GM10847 (cell line): ENCODE data around the gene PRKD2.

Experiments used
- POLR2A ChIP-seq: IDR thresholded peaks from 2 replicates; pipeline ENCODE4 v1.6.1; 2011; ENCODE audit not compliant: insufficient read length; ENCODE audit errors: extremely low read depth

The PRKD2 gene

DNA sequence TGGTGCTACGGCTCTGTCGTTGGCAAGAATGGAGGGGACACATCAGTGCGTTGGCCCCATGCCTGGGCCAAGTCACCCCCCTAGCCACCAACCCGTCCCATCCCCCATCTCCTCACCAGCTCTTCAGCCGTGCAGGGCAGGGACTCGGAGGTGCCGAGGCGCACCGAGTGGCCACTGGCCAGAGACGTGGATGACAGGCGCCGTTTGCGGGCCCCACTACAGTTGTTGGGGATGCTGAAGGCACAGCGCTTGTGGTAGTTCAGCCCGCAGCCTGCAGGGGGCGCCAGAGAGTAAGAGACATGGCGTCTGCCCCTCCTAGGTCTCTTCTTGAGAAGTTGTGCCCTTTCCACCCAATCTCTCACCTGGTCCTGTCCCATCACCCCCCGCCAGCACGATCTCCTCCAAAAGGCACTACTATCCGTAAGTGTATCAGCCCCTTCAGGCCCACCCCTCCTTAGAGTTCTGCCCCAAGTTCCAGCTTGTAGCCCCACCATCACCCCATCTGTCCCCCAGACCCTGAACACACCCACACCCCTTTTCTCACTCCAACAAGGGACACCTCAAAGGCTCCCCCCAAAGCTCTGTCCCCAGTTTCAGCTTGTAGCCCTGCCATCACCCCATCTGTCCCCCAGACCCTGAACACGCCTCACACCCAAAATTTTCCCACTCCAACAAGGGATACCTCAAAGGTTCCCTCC, 12.4 kb downstream of the PRKD2 start:
- TF ChIP-seq POLR2A: no peak

DNA sequence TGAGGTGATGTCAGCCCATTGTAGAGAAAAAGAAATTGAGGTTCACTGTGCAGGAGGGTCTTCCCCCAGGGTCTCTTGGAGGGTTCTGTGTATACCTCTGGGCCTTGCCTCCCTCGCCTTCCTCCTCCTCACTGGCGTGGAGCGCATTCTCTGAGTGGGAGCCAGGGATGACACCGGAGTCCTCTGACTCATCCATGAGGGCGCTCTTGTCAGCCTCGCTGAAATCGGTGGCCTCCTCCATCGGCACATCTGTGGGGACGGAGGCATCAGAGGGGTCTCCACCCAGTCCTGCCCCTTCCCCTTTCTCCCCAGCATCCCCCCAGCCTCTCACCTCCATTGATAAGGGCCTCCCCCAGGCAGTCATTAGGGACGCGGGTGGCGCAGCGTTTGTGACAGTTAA, 16.2 kb downstream of the PRKD2 start:
- TF ChIP-seq POLR2A: no peak

DNA sequence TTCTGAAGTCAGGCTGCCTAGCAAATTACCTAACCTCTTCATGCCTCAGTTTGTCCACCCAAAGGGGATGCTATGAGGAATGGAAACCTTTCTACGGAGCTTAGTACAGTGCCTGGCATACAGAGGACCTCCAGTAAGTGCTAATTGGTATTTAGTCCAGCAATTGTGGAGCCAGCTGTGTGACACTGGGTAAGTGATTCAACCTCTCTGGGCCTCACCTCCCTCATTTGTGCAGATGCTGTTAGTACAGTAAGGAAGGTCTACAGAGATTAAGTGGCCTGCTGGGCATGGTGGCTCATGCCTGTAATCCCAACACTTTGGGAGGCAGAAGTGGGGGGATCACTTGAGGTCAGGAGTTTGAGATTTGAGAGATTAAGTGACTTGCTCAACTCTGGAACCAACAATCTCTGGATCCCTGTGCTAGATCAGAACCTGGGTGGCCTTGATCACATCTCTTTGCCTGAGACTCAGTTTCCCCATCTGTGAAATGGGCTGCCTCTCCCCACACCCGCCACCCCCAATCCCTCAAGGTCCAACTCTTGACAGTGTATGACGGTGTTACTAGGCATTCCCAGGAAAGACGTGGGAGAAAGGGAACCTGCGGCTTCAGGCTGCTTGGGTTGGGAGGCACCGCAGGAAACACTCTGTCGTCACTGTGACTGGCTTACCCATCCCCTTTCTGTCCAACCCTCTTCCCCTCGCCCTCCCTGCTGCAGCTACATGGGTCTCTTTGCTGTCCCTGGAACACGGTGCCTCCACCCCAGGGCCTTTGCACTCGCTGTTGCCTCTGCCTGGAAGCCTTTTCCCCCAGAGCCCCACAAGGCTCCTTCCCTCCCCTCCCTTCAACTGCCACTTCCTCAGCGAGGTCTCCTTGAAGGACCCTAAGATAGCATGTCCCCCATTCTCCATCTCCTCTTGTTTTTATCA, 18.3 kb downstream of the PRKD2 start:
- TF ChIP-seq POLR2A: no peak

DNA sequence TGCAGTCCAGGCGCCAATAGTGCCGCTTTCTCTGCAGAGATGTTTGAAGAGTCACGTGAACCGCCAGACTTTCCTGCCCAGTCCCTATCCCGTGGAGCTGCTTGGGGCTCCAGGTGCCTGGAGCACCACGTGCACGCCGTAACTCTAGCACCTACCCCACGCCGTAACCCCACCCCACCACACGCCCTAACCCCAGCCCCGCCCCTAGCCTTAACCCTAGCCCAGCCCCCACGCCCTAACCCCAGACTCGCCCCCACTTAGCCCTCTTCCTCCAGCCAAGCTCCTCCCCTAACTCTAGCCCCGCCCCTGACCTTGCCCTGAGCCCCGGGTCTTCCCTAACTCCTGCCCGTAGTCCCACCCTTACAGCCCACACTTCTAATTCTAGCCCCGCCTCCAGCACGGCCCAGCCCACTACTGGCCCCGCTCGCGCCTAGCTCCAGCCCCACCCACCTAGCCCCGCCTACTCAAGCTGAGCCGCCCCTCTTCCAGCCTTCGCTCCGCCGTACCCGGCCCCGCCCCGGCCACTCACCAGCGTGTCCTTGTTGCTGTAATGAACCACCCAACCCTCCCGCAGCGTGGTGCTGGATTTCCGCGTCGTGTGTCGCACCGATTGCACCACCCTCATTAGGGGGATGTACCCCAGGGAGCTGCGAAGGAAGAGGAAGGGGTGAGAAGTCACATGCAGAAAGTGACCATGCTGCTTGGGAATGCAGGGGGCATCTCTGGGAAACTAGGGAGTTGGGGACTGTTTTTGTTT, 19.5 kb downstream of the PRKD2 start:
- TF ChIP-seq POLR2A: no peak

DNA sequence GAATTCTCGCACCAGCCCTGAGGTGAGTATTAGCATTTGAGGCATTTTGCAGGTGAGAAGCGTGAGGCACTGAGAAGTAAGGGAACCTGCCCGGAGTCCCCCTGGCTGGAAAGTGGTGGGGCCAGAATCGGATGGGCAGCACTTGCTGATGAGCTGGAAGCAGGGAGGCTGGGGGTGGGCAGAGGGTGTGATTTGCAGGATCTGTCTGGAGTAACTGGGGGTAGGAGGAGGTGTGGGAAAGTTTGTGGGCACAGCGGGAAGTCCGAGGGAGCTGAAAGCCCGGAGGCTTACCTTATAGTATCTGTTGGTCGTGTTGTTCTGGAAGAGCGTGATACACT, 20.1 kb downstream of the PRKD2 start:
- no peak for TF ChIP-seq POLR2A

DNA sequence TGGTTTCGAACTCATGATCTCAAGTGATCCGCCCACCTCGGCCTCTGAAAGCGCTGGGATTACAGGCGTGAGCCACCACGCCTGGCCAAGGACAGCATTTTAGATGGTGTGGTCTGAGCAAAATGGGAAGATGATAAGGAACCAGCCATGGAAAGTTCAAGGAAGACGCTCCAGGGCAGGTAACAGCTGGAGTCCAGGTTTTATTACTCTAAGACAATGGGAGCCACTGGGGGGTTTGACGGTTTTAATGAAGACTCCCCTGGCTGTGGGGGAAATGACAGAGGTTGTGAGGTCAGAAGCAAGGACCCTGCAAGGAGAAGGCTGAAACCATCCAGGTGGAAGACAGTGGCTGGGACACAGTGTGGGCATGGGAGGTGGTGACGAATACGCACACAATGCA, 20.9 kb downstream of the PRKD2 start:
- no peak for TF ChIP-seq POLR2A

DNA sequence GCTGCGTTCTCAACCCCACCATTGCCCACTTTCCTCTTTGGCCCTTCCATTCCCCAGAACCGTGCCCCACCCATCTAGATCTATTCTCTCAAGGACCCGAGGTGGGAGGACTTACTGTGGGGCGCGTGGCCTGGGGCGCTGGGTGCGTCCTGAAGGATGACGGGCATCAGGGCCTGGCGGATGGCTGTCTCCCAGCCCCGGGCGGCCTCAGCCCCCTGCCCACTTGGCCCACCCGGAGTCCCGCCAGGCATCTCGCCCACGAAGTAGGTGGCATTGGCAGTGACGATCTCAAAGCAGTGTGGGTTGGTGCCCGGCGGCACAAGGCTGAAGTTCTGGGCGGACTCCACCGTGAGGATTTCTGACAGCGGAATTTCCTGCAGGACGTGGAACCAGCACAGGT, 23.2 kb downstream of the PRKD2 start:
- no peak for TF ChIP-seq POLR2A

DNA sequence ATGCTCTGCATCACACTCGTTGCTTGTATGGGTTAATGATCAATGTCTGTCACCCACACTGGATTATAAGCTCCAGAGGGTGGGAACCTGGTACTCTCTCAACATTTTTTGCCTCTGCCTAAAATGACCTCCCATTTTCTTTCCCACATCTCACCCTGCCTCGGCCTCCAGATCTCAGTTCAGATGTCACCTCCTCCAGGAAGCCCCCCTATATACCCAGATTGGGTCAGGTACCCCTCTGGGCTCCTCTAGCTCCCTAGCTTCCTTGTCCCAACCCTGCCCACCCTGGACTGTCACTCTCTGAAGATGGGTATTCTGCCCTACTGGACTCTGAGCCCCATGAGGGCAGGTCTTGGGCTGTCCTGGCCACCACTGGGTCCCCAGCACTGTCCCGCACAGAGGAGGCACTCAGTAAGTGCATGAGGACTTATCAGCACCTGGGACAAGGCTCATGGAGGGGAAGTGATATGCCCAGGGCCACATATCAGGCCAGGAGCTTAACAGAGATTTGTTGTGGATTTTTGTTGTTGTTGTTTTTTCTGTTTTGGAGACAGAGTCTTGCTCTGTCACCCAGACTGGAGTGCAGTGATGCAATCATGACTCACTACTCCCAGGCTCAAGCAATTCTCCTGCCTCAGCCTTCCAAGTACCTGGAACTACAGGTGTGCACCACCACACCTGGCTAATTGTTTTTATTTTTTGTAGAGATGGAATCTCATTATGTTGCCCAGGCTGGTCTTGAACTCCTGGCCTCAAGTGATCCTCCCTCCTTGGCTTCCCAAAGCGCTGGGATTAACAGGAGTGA, 23.8 kb downstream of the PRKD2 start:
- no peak for TF ChIP-seq POLR2A

DNA sequence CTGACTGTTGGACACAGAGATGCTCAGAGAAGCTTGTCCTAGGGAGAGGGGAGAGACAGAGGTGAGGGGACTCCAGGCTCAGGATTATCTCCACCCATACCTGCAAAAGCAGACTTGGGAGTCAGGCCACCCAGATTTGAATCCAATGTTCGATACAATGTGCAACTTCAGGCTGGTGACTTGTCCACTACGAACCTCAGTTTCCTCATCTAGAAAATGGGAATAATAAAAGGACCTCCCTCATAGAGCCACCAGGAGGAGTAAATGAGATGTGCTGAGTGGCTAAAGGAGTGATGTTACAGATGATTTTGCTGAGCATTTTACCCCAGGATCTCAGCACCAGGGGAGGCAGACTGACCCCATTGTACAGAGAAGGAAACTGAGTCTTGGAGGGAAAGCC, 25.0 kb downstream of the PRKD2 start:
- TF ChIP-seq POLR2A: no peak

DNA sequence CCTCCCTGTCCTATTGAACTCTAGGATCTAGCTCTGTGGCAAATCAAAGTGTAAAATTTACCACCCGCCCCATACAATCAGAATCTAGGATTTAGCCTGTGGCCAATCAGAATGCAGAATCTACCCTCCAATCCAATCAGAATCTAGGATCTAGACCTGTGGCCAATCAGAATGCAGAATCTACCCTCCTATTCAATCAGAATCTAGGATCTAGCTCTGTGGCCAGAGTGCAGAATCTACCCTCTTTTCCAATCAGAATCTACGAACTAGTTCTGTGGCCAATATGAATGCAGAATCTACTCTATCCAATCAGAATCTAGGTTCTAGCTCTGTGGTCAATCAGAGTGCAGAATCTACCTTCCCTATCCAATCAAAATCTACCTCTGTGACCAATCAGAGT, 25.8 kb downstream of the PRKD2 start:
- no peak for TF ChIP-seq POLR2A

DNA sequence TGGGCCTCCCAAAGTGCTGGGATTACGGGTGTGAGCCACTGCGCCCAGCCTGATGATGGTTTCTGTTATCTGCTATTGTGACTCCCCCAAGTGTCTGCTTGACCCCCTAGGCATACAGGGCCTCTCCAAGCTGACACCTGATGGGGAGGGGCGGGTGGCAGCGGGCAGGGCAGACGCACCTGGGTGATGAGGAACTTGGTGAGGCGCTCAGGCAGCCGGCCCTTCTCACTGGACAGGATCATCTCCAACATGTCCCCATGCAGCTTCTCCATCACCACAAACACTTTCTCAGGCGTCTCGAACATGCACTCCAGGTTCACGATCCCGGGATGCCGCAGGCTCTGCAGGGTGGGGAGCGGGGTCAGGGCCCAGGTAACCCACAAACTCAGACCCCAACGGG, 27.6 kb downstream of the PRKD2 start:
- no peak for TF ChIP-seq POLR2A

DNA sequence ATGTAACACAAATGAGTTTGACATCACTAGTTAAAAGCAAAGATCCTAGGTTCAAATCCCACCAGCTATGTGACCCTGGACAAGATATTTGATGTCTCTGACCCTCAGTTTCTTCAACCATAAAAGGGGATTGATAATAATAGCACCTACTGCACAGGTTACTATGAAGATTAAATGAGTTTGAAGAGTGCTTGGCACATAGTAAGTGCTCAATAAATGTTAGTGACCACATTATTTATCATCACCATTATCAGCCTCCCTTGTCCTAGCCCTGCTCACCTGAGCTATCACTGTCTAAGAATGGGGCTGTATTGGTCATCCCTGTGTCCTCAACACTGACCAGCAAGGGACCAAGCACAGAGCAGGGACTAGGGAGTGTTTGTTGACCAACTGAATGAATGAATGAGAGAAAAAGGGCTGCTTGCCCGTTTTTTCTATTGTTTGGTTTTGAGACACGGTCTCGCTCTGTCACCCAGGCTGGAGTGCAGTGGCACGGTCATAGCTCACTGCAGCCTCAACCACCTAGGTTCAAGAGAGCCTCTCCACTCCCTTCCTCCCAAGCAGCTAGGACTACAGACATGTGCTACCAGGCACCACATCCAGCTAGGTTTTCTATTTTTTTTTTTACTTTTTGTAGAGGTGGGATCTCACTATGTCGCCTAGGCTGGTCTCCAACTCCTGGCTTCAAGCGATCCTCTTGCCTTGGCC, 29.3 kb downstream of the PRKD2 start:
- no peak for TF ChIP-seq POLR2A

DNA sequence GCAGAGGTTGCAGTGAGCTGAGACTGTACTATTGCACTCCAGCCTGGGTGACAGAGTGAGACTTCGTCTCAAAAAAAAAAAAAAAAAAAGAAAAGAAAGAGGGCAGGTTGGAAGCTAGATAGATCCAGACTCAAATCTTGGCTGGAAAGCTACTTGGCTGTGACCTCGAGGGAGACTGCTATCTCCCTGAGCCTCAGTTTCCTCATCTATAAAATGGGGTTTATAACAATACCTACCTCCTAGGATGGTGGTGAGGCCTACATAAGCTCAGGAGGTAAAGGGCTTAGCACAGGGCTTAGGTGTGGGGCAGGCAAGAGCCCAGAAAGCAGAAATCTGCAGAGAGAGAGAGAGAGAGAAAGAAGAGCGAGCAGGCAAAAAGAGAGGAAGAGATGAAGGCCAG, 31.7 kb downstream of the PRKD2 start:
- no peak for TF ChIP-seq POLR2A

DNA sequence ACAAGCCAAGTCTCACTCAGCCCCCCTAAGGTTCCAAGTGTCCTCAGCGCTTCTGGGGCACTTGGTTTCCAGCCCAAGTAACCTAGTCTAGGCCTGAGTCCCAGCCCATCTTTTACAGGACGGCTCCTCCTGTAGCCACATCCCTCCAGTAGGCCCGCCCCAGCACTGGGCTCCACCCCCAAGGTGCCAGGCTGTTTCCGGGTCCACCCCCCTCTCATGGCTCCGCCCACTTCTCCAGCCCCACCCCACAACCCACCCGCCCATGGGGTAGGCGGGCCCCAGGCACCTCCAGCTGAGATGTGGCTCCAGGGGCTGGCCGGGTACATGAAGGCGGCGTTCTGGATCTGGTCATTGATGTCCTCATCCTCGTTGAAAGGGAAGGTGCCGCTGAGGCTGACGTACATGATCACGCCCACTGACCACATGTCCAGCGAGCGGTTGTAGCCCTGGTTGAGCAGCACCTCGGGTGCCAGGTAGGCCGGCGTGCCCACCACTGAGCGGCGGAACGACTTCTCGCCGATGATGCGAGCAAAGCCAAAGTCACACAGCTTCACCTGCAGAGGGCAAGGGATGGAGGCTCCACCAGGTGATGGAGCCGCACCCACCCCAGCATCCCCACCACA, 38.7 kb downstream of the PRKD2 start:
- no peak for TF ChIP-seq POLR2A

DNA sequence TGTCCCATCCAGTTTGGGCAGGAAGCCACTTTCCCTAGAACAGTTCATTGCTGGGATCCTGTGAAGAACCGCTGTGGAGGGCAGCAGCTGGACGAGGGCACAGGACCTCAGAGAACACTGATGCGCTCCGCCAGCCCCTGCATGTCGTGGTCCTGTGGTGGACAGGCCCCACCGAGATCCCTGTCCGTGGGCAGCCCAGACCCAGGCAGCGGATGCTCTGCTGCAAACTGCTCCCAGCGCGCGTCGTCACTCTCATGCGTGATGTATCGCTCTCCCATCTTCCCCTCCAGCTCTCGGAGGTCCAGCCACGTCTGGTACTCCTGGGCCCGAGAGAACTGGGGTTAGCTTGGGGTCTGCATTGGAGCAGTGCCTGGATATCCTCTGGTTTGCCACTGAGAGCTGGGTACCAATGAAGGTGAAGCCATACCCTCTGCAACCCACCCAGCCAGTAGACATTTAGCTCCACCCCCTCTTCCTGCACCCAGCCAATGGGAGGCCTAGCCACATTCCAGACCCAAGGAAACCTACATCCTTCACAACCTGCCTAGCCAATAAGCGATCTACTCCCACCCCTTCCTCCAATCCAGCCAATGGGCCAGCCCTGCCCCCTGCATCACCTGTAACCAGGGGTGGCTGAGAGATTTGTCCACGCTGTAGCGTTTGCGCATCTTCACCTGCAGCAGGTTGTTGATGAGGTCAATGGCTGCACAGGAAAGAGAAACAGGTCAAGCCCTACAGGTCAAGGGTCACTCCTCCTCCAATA, 42.3 kb downstream of the PRKD2 start:
- no peak for TF ChIP-seq POLR2A
